HEK293 (cell line): ENCODE data around the gene SVIL.
A peak's percentile ranks its signal among the peaks of the same experiment; 100 is the strongest.

ENCODE experiments used
- CTCF ChIA-PET: fragments of 350-600 bp; formaldehyde crosslinking; extraction: SDS; loops from one replicate; lab custom pipeline; 2021; ENCODE audit warnings: antibody characterized with exemption; lab: Yijun Ruan, JAX
- POLR2A ChIA-PET: fragments of 300-600 bp; formaldehyde crosslinking; extraction: SDS; loops from one replicate; lab custom pipeline; 2020; ENCODE audit warnings: antibody characterized with exemption, inconsistent platforms; lab: Yijun Ruan, JAX
- H3K27ac ChIP-seq: fragments of 200-500 bp; sonication (Bioruptor generic); 2 replicates; pipeline ENCODE4 v1.5.1; 2014; ENCODE audit warnings: low read depth, low read length, control low read depth, inconsistent platforms; ENCODE audit errors: extremely low read depth
- H3K36me3 ChIP-seq, 2 experiments: fragments of 200-500 bp in 1 of 2; sonication (Bioruptor generic) in 1 of 2; 1 replicate in 1 of 2; 2 replicates in 1 of 2; pipeline ENCODE4 v1.5.1; 2014 to 2017; ENCODE audit warnings: inconsistent platforms in 2 of 2, low read length in 2 of 2; ENCODE audit not compliant: control insufficient read depth in 2 of 2, insufficient read depth in 1 of 2
- H3K4me1 ChIP-seq: fragments of 200-500 bp; sonication (Bioruptor generic); 2 replicates; pipeline ENCODE4 v1.5.1; 2014; ENCODE audit warnings: mild to moderate bottlenecking, low read length, inconsistent platforms; ENCODE audit not compliant: control insufficient read depth, insufficient read depth
- H3K4me3 ChIP-seq: 2 replicates; pipeline ENCODE4 v1.5.1; 2011; ENCODE audit warnings: low read depth, mild to moderate bottlenecking, control low read depth, low read length, moderate library complexity
- H3K9me3 ChIP-seq: fragments of 200-500 bp; sonication (Bioruptor generic); 2 replicates; pipeline ENCODE4 v1.5.1; 2014; ENCODE audit warnings: low read depth, low read length, inconsistent platforms; ENCODE audit not compliant: control insufficient read depth, insufficient read depth
- MEIS1 ChIP-seq: sonication (generic); formaldehyde crosslinking; IDR thresholded peaks from 2 replicates; pipeline ENCODE4 v1.8.1; 2022; ENCODE audit warnings: missing genetic modification reagents, mild to moderate bottlenecking, borderline replicate concordance
- SCRT2 ChIP-seq: fragments of 450-650 bp; formaldehyde crosslinking; IDR thresholded peaks from 2 replicates; pipeline ENCODE4 v1.5.1; 2016; ENCODE audit warnings: missing biosample characterization, missing genetic modification characterization
- SP7 ChIP-seq: fragments of 450-650 bp; formaldehyde crosslinking; IDR thresholded peaks from 2 replicates; pipeline ENCODE4 v1.5.1; 2016; ENCODE audit warnings: missing biosample characterization, missing genetic modification characterization
- ZBTB17 ChIP-seq: fragments of 450-650 bp; formaldehyde crosslinking; IDR thresholded peaks from 2 replicates; pipeline ENCODE4 v1.5.1; 2016; ENCODE audit warnings: missing biosample characterization, missing genetic modification characterization
- ZBTB8A ChIP-seq: fragments of 450-650 bp; formaldehyde crosslinking; IDR thresholded peaks from 2 replicates; pipeline ENCODE4 v1.5.1; 2016; ENCODE audit warnings: missing biosample characterization, missing genetic modification characterization
- ZFHX2 ChIP-seq: fragments of 450-650 bp; formaldehyde crosslinking; conservative IDR thresholded peaks from 2 replicates; pipeline ENCODE4 v1.5.1; 2016; ENCODE audit warnings: missing biosample characterization, missing genetic modification characterization
- ZFP37 ChIP-seq: fragments of 450-650 bp; formaldehyde crosslinking; IDR thresholded peaks from 2 replicates; pipeline ENCODE4 v1.5.1; 2016; ENCODE audit warnings: missing biosample characterization, missing genetic modification characterization
- ZIC2 ChIP-seq: fragments of 450-650 bp; formaldehyde crosslinking; IDR thresholded peaks from 2 replicates; pipeline ENCODE4 v1.5.1; 2016; ENCODE audit warnings: missing biosample characterization, missing genetic modification characterization
- ZNF175 ChIP-seq: fragments of 450-650 bp; formaldehyde crosslinking; IDR thresholded peaks from 2 replicates; pipeline ENCODE4 v1.5.1; 2016; ENCODE audit warnings: missing biosample characterization, missing genetic modification characterization
- ZNF335 ChIP-seq: fragments of 450-650 bp; formaldehyde crosslinking; conservative IDR thresholded peaks from 2 replicates; pipeline ENCODE4 v1.5.1; 2016; ENCODE audit warnings: missing biosample characterization, missing genetic modification characterization
- ZNF366 ChIP-seq: fragments of 450-650 bp; formaldehyde crosslinking; conservative IDR thresholded peaks from 2 replicates; pipeline ENCODE4 v1.5.1; 2016; ENCODE audit warnings: missing biosample characterization, missing genetic modification characterization
- ZNF394 ChIP-seq: fragments of 450-650 bp; formaldehyde crosslinking; IDR thresholded peaks from 2 replicates; pipeline ENCODE4 v1.5.1; 2016; ENCODE audit warnings: missing biosample characterization, missing genetic modification characterization, mild to moderate bottlenecking, moderate library complexity, borderline replicate concordance
- ZNF560 ChIP-seq: fragments of 450-650 bp; formaldehyde crosslinking; IDR thresholded peaks from 2 replicates; pipeline ENCODE4 v1.5.1; 2017; ENCODE audit warnings: missing biosample characterization, missing genetic modification characterization, borderline replicate concordance
- ZNF561 ChIP-seq: fragments of 450-650 bp; IDR thresholded peaks from 2 replicates; pipeline ENCODE4 v1.5.1; 2018; ENCODE audit warnings: missing biosample characterization, missing genetic modification characterization, borderline replicate concordance
- ZNF600 ChIP-seq: fragments of 450-650 bp; formaldehyde crosslinking; IDR thresholded peaks from 2 replicates; pipeline ENCODE4 v1.5.1; 2016; ENCODE audit warnings: missing biosample characterization, missing genetic modification characterization
- ZNF626 ChIP-seq: fragments of 450-650 bp; sonication (Bioruptor Pico); formaldehyde crosslinking; IDR thresholded peaks from 2 replicates; pipeline ENCODE4 v1.5.1; 2018; ENCODE audit warnings: missing biosample characterization, missing genetic modification characterization, inconsistent platforms
- ZNF629 ChIP-seq: fragments of 450-650 bp; formaldehyde crosslinking; IDR thresholded peaks from 2 replicates; pipeline ENCODE4 v1.5.1; 2017; ENCODE audit warnings: missing biosample characterization, missing genetic modification characterization
- ZNF777 ChIP-seq: fragments of 450-650 bp; formaldehyde crosslinking; IDR thresholded peaks from 2 replicates; pipeline ENCODE4 v1.5.1; 2017; ENCODE audit warnings: missing biosample characterization, missing genetic modification characterization, borderline replicate concordance
- ZSCAN30 ChIP-seq: fragments of 450-650 bp; IDR thresholded peaks from 2 replicates; pipeline ENCODE4 v1.5.1; 2018; ENCODE audit warnings: missing biosample characterization, mild to moderate bottlenecking, missing genetic modification characterization, moderate library complexity
- TF ChIP-seq, protein P1 (sequence below): fragments of 450-650 bp; formaldehyde crosslinking; conservative IDR thresholded peaks from 2 replicates; pipeline ENCODE4 v1.5.1; 2016; ENCODE audit warnings: low read depth, missing biosample characterization, missing genetic modification characterization
- TF ChIP-seq, protein P2 (sequence below): fragments of 450-650 bp; formaldehyde crosslinking; IDR thresholded peaks from 2 replicates; pipeline ENCODE4 v1.5.1; 2016; ENCODE audit warnings: missing biosample characterization, missing genetic modification characterization
- TF ChIP-seq, protein P3 (sequence below): IDR thresholded peaks from 2 replicates; pipeline ENCODE4 v1.6.1; 2011; ENCODE audit warnings: mild to moderate bottlenecking, low read depth, low read length, borderline replicate concordance
- TF ChIP-seq, protein P4 (sequence below): fragments of 450-650 bp; formaldehyde crosslinking; IDR thresholded peaks from 2 replicates; pipeline ENCODE4 v1.5.1; 2016; ENCODE audit warnings: missing biosample characterization, missing genetic modification characterization

SVIL gene, protein sequence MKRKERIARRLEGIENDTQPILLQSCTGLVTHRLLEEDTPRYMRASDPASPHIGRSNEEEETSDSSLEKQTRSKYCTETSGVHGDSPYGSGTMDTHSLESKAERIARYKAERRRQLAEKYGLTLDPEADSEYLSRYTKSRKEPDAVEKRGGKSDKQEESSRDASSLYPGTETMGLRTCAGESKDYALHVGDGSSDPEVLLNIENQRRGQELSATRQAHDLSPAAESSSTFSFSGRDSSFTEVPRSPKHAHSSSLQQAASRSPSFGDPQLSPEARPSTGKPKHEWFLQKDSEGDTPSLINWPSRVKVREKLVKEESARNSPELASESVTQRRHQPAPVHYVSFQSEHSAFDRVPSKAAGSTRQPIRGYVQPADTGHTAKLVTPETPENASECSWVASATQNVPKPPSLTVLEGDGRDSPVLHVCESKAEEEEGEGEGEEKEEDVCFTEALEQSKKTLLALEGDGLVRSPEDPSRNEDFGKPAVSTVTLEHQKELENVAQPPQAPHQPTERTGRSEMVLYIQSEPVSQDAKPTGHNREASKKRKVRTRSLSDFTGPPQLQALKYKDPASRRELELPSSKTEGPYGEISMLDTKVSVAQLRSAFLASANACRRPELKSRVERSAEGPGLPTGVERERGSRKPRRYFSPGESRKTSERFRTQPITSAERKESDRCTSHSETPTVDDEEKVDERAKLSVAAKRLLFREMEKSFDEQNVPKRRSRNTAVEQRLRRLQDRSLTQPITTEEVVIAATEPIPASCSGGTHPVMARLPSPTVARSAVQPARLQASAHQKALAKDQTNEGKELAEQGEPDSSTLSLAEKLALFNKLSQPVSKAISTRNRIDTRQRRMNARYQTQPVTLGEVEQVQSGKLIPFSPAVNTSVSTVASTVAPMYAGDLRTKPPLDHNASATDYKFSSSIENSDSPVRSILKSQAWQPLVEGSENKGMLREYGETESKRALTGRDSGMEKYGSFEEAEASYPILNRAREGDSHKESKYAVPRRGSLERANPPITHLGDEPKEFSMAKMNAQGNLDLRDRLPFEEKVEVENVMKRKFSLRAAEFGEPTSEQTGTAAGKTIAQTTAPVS (N-terminal part only)

DNA sequence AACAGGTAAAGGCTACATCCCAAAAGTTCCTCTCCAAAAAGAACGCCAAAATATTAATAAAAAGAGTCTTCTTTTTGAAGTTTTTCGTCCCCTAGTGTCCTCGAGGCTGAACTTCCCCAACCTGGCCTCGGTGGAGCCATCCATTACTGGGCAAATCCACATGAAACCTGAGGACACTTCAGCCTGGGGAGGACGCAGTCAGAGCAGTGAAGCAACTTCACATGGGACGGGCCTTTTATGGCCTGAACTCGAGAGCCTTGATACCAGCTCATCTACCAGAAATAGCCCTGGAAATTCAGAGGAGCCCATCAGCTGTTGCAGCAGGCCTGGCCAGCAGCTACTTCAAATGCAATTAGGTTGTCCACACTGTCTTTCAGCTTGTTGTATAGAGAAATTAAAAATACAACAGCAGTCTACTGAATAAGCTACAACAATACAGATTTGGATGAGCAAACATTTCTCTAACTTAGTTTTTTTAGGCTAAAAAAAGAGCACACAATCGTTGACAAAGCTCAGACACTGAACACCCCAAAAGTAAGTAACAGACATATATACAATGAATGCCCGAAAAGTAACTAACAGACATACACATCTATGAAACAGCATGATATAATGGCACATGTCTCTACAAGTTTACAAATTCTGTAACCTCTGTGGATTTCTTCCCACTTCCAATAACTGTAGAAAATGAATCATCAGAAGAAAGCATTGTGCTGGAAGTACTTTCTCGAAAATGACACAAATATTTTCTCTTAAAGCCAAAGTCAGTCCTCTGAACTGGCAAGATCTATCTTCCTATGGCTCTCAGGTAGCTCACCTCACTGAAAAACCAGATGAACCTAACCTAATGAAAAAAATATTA is at the start of gene SVIL:
TSS of gene SVIL (minus strand) at position 208 of the 862 bp plus-strand sequence. CDS start 79,913 bp downstream, outside the sequence.
- Histone ChIP-seq H3K27ac (peak within 1 kb of the TSS; percentile 33), H3K9me3 (no peaks in the 10 kb centered on the region), H3K4me3 (no peak within 1 kb of the TSS), H3K4me1 (peaks cover 32% of the 10 kb centered on the region), H3K36me3 (no peaks in the 10 kb centered on the region; a peak in 1 of 3 replicates)
- CTCF ChIA-PET = no interaction called here
- POLR2A ChIA-PET = interaction anchor here (1.3 kb wide), 1 partner anchor 40 kb away, joined by 3 read pairs; no protein-coding TSS in a partner anchor
- peak; percentile 14; the same call in 1 of the 2 replicates for TF ChIP-seq ZNF366 (tag by site-specific recombination)
- no peak for TF ChIP-seq ZFP37 (tag by site-specific recombination)
- TF ChIP-seq, protein P1, sequence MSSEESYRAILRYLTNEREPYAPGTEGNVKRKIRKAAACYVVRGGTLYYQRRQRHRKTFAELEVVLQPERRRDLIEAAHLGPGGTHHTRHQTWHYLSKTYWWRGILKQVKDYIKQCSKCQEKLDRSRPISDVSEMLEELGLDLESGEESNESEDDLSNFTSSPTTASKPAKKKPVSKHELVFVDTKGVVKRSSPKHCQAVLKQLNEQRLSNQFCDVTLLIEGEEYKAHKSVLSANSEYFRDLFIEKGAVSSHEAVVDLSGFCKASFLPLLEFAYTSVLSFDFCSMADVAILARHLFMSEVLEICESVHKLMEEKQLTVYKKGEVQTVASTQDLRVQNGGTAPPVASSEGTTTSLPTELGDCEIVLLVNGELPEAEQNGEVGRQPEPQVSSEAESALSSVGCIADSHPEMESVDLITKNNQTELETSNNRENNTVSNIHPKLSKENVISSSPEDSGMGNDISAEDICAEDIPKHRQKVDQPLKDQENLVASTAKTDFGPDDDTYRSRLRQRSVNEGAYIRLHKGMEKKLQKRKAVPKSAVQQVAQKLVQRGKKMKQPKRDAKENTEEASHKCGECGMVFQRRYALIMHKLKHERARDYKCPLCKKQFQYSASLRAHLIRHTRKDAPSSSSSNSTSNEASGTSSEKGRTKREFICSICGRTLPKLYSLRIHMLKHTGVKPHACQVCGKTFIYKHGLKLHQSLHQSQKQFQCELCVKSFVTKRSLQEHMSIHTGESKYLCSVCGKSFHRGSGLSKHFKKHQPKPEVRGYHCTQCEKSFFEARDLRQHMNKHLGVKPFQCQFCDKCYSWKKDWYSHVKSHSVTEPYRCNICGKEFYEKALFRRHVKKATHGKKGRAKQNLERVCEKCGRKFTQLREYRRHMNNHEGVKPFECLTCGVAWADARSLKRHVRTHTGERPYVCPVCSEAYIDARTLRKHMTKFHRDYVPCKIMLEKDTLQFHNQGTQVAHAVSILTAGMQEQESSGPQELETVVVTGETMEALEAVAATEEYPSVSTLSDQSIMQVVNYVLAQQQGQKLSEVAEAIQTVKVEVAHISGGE (tag by site-specific recombination) = no peak
- TF ChIP-seq ZNF560 (tag by site-specific recombination) = no peak
- no peak for TF ChIP-seq MEIS1 (CRISPR knock-in tag)
- TF ChIP-seq, protein P2, sequence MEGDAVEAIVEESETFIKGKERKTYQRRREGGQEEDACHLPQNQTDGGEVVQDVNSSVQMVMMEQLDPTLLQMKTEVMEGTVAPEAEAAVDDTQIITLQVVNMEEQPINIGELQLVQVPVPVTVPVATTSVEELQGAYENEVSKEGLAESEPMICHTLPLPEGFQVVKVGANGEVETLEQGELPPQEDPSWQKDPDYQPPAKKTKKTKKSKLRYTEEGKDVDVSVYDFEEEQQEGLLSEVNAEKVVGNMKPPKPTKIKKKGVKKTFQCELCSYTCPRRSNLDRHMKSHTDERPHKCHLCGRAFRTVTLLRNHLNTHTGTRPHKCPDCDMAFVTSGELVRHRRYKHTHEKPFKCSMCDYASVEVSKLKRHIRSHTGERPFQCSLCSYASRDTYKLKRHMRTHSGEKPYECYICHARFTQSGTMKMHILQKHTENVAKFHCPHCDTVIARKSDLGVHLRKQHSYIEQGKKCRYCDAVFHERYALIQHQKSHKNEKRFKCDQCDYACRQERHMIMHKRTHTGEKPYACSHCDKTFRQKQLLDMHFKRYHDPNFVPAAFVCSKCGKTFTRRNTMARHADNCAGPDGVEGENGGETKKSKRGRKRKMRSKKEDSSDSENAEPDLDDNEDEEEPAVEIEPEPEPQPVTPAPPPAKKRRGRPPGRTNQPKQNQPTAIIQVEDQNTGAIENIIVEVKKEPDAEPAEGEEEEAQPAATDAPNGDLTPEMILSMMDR = peak; percentile 13; the same call in 1 of the 2 replicates
- TF ChIP-seq ZBTB8A (tag by site-specific recombination) = peak; percentile 18; the same call in 1 of the 2 replicates
- TF ChIP-seq, protein P3, sequence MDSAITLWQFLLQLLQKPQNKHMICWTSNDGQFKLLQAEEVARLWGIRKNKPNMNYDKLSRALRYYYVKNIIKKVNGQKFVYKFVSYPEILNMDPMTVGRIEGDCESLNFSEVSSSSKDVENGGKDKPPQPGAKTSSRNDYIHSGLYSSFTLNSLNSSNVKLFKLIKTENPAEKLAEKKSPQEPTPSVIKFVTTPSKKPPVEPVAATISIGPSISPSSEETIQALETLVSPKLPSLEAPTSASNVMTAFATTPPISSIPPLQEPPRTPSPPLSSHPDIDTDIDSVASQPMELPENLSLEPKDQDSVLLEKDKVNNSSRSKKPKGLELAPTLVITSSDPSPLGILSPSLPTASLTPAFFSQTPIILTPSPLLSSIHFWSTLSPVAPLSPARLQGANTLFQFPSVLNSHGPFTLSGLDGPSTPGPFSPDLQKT = no peak
- TF ChIP-seq ZNF629 (tag by site-specific recombination) = 0 out of 2 replicates have a peak, but pooled peaks have one; percentile 36
- TF ChIP-seq ZSCAN30 (tag by site-specific recombination) = peak; percentile 56; the same call in 1 of the 2 replicates
- no peak for TF ChIP-seq ZNF777 (tag by site-specific recombination)
- TF ChIP-seq ZIC2 = peak; percentile 53
- peak; percentile 66 for TF ChIP-seq ZNF600 (tag by site-specific recombination)
- TF ChIP-seq ZNF394 = peak; percentile 66; the same call in 1 of the 2 replicates
- no peak for TF ChIP-seq ZNF335 (tag by site-specific recombination)
- peak; percentile 89 for TF ChIP-seq ZBTB17 (tag by site-specific recombination)
- TF ChIP-seq SCRT2 = peak; percentile 73
- no peak for TF ChIP-seq ZNF175 (tag by site-specific recombination)
- TF ChIP-seq, protein P4, sequence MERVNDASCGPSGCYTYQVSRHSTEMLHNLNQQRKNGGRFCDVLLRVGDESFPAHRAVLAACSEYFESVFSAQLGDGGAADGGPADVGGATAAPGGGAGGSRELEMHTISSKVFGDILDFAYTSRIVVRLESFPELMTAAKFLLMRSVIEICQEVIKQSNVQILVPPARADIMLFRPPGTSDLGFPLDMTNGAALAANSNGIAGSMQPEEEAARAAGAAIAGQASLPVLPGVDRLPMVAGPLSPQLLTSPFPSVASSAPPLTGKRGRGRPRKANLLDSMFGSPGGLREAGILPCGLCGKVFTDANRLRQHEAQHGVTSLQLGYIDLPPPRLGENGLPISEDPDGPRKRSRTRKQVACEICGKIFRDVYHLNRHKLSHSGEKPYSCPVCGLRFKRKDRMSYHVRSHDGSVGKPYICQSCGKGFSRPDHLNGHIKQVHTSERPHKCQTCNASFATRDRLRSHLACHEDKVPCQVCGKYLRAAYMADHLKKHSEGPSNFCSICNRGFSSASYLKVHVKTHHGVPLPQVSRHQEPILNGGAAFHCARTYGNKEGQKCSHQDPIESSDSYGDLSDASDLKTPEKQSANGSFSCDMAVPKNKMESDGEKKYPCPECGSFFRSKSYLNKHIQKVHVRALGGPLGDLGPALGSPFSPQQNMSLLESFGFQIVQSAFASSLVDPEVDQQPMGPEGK (tag by site-specific recombination) = peak; percentile 74
- TF ChIP-seq SP7 (tag by site-specific recombination) = peak; percentile 31
- TF ChIP-seq ZNF561 (tag by site-specific recombination) = peak; percentile 29; the same call in 1 of the 2 replicates
- no peak for TF ChIP-seq ZFHX2 (tag by site-specific recombination)
- no peak for TF ChIP-seq ZNF626 (tag by site-specific recombination)
